Stomach (tissue), 4 donors: ENCODE results near the gene ZNF200.

ENCODE experiments used
- POLR2A ChIP-seq, 4 donors: fragments of 450-650 bp; IDR thresholded peaks; one replicate each; pipeline ENCODE4 v1.6.1; 2016; ENCODE audit warnings: antibody characterized with exemption in 4 of 4, control low read depth in 2 of 4, mild to moderate bottlenecking in 1 of 4, moderate library complexity in 1 of 4
- POLR2AphosphoS5 ChIP-seq, 3 donors: sonication (generic); formaldehyde crosslinking; IDR thresholded peaks; one replicate each; pipeline ENCODE4 v1.6.1; 2016; ENCODE audit warnings: antibody characterized with exemption in 3 of 3

GRCh38 chr16:3249020-3249419, 14.1 kb upstream of the ZNF200 start:
- no peak for TF ChIP-seq POLR2AphosphoS5 (IDR thresholded peaks at IDR 0.05)
- TF ChIP-seq POLR2A (IDR thresholded peaks at IDR 0.05): no peak
